Measurements from ENCODE around the gene COL13A1. TPM values are rescaled to one million over a fixed set of nuclear protein-coding genes. Genes with fewer than 3 reads are reported as not detected.

COL13A1 gene
- total and polyA plus RNA-seq, 8 donors, result 2.1 to 68.5 (median 52.4) TPM

- Histone ChIP-seq H3K27ac (no peak overlapping the region), H3K4me3 (no peak overlapping the region), H3K36me3 (no peaks in the 10 kb centered on the region), H3K9me3 (no peaks in the 10 kb centered on the region), H3K27me3 (no peaks in the 10 kb centered on the region), H3K4me1 (no peaks in the 10 kb centered on the region)
- no peak for TF ChIP-seq CTCF (IDR thresholded peaks at IDR 0.05)
- ATAC-seq (peak; percentile 57), DNase-seq (no peak)
- intact Hi-C loops (cut with DNase I), result no loop called here
Measured at GRCh38 chr10:69895759-69896158, 94.1 kb downstream of the COL13A1 start.

GRCh38 chr10:69896606-69897231 is 95.0 kb downstream of the COL13A1 start:
- Histone ChIP-seq H3K9me3 (no peaks in the 10 kb centered on the region), H3K27ac (no peak overlapping the region), H3K27me3 (no peaks in the 10 kb centered on the region), H3K4me3 (no peak overlapping the region), H3K4me1 (peaks cover 0 to 3% of the 10 kb centered on the region in 2 donors), H3K36me3 (no peaks in the 10 kb centered on the region)
- no peak for DNase-seq
- no peak for TF ChIP-seq CTCF (IDR thresholded peaks at IDR 0.05)
- intact Hi-C loops (cut with DNase I), result no loop called here
- ATAC-seq, result no peak

GRCh38 chr10:69897432-69897831 is 95.7 kb downstream of the COL13A1 start:
- Histone ChIP-seq H3K27me3 (no peaks in the 10 kb centered on the region), H3K4me1 (peaks cover 0 to 3% of the 10 kb centered on the region in 2 donors), H3K4me3 (no peak overlapping the region), H3K9me3 (no peaks in the 10 kb centered on the region), H3K36me3 (no peaks in the 10 kb centered on the region), H3K27ac (no peak overlapping the region)
- ATAC-seq, result no peak
- TF ChIP-seq CTCF (IDR thresholded peaks at IDR 0.05), result no peak
- intact Hi-C loops (cut with DNase I), result no loop called here
- no peak for DNase-seq

GRCh38 chr10:69897999-69898398 is 96.3 kb downstream of the COL13A1 start:
- Histone ChIP-seq H3K4me1 (peaks cover 0 to 3% of the 10 kb centered on the region in 2 donors), H3K4me3 (no peak overlapping the region), H3K36me3 (no peaks in the 10 kb centered on the region), H3K27me3 (no peaks in the 10 kb centered on the region), H3K9me3 (no peaks in the 10 kb centered on the region), H3K27ac (no peak overlapping the region)
- no peak for DNase-seq
- intact Hi-C loops (cut with DNase I), result no loop called here
- no peak for TF ChIP-seq CTCF (IDR thresholded peaks at IDR 0.05)
- no peak for ATAC-seq

GRCh38 chr10:69898524-69898923 is 96.8 kb downstream of the COL13A1 start:
- Histone ChIP-seq H3K36me3 (no peaks in the 10 kb centered on the region), H3K4me3 (no peak overlapping the region), H3K4me1 (peaks cover 0 to 3% of the 10 kb centered on the region in 2 donors), H3K27me3 (no peaks in the 10 kb centered on the region), H3K27ac (no peak overlapping the region), H3K9me3 (no peaks in the 10 kb centered on the region)
- intact Hi-C loops (cut with DNase I), result no loop called here
- no peak for TF ChIP-seq CTCF (IDR thresholded peaks at IDR 0.05)
- no peak for ATAC-seq
- DNase-seq, result no peak

All from left lung (tissue), 10 donors.